ENCODE data around the gene KISS1R. TPM values are rescaled to one million over a fixed set of nuclear protein-coding genes. Genes with fewer than 3 reads are reported as not detected.
"Not testable (repeated sequence)": the region's sequence is repeated elsewhere in the genome, so short reads cannot be mapped to it uniquely, and the experiment has no call there.

The KISS1R gene
- total RNA-seq, 2 donors from 2014 or later: not detected

DNA sequence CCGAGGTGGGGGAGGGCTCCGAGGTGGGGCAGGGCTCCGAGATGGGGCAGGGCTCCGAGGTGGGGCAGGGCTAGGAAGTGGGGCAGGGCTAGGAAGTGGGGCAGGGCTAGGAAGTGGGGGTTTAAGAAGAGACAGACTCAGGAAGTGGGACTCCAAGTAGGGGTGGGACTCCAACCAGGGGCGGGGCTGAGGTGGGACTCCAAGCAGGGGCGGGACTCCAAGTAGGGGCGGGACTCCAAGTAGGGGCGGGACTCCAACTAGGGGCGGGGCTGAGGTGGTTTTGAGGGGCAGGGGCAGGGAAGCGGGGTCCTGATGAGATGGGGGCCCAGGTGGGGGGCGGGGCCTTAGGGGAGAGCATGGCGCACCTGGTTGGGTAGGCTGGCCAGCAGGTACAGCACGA is 44.0 kb upstream of the KISS1R start:
- intact Hi-C loops (cut with DNase I): no loop called here
- Histone ChIP-seq H3K27ac (no peak overlapping the region), H3K27me3 (replicated peaks; ENCODE audit: insufficient read depth) (no peaks in the 10 kb centered on the region), H3K36me3 (peaks cover 0 to 2% of the 10 kb centered on the region in 2 donors), H3K4me3 (no peak overlapping the region), H3K9me3 (no peaks in the 10 kb centered on the region), H3K4me1 (replicated peaks) (no peaks in the 10 kb centered on the region)
- 95% methylated on average over 10 of the region's 13 CpGs for WGBS
- DNase-seq (ENCODE audit: low spot score): no peak
- no peak for TF ChIP-seq POLR2AphosphoS5 (IDR thresholded peaks at IDR 0.05)
- TF ChIP-seq POLR2A (IDR thresholded peaks at IDR 0.05): no peak
- TF ChIP-seq, protein P1, sequence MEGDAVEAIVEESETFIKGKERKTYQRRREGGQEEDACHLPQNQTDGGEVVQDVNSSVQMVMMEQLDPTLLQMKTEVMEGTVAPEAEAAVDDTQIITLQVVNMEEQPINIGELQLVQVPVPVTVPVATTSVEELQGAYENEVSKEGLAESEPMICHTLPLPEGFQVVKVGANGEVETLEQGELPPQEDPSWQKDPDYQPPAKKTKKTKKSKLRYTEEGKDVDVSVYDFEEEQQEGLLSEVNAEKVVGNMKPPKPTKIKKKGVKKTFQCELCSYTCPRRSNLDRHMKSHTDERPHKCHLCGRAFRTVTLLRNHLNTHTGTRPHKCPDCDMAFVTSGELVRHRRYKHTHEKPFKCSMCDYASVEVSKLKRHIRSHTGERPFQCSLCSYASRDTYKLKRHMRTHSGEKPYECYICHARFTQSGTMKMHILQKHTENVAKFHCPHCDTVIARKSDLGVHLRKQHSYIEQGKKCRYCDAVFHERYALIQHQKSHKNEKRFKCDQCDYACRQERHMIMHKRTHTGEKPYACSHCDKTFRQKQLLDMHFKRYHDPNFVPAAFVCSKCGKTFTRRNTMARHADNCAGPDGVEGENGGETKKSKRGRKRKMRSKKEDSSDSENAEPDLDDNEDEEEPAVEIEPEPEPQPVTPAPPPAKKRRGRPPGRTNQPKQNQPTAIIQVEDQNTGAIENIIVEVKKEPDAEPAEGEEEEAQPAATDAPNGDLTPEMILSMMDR (IDR thresholded peaks at IDR 0.05): no peak

DNA sequence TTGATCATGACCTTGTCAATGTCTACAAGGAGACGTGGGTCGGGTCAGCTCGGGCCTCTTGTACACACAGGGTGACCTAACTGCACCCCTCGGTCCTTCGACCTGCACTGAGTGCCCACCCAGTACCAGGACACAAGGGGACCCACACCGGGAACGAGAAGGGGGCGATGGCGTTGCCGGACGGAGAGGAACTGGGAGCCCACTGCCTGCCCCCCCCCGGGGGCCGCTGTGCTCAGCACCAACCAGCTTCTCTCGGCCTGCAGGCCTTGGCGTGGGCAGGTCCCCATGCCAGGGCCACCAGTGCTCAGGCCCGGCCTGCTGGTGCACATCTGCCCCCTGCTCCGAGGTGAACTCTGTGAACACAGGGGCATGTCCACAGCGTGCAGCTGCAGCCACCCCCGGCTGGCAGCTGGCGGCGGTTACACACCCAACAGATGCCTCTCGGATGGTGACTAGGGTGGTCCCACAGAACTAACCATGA is 43.5 kb upstream of the KISS1R start:
- Histone ChIP-seq H3K4me3 (no peak overlapping the region), H3K36me3 (peaks cover 0 to 2% of the 10 kb centered on the region in 2 donors), H3K4me1 (replicated peaks) (no peaks in the 10 kb centered on the region), H3K9me3 (no peaks in the 10 kb centered on the region), H3K27me3 (replicated peaks; ENCODE audit: insufficient read depth) (no peaks in the 10 kb centered on the region), H3K27ac (no peak overlapping the region)
- WGBS: 95% methylated on average over 22 of the region's 22 CpGs
- TF ChIP-seq POLR2AphosphoS5 (IDR thresholded peaks at IDR 0.05): no peak
- TF ChIP-seq, protein P1 (IDR thresholded peaks at IDR 0.05): no peak
- no peak for TF ChIP-seq POLR2A (IDR thresholded peaks at IDR 0.05)
- intact Hi-C loops (cut with DNase I): no loop called here
- DNase-seq (ENCODE audit: low spot score): no peak

DNA sequence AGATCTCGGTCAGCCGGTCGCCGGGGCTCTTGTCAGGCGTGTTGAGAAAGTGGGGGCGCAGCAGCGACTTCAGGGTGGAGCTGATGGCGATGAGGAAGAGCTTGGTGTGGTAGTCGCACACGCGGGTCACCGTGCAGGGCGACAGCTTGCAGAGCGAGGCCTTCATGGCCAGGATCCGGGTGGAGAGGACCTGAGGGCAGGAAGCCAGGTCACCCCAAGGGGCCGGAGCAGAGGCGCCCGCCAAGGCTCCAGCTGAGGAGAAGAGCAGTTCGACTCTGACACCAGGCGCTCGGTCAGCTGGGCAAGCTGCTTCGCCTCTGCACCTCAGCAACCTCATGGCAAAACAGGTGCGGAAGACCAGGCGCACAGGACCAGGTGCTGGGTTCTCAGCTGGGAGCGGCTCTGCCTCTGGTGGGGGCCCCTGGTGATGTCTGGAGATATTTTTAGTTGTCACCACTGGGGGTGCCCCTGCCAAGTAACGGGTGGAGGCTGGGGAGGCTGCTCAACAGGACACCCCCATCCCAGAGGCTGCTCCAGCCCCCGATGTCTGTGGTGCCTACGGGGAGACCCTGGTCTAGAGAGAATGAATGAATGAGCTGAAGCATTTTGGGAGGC is 41.8 kb upstream of the KISS1R start:
- no peak for DNase-seq (ENCODE audit: low spot score)
- intact Hi-C loops (cut with DNase I): no loop called here
- TF ChIP-seq POLR2A (IDR thresholded peaks at IDR 0.05): no peak
- TF ChIP-seq, protein P1 (IDR thresholded peaks at IDR 0.05): no peak
- TF ChIP-seq POLR2AphosphoS5 (IDR thresholded peaks at IDR 0.05): no peak
- Histone ChIP-seq H3K9me3 (no peaks in the 10 kb centered on the region), H3K27me3 (replicated peaks; ENCODE audit: insufficient read depth) (no peaks in the 10 kb centered on the region), H3K36me3 (peaks cover 8 to 10% of the 10 kb centered on the region in 2 donors), H3K4me3 (no peak overlapping the region), H3K4me1 (replicated peaks) (no peaks in the 10 kb centered on the region), H3K27ac (no peak overlapping the region)
- WGBS: 92% methylated on average over 28 of the region's 28 CpGs

DNA sequence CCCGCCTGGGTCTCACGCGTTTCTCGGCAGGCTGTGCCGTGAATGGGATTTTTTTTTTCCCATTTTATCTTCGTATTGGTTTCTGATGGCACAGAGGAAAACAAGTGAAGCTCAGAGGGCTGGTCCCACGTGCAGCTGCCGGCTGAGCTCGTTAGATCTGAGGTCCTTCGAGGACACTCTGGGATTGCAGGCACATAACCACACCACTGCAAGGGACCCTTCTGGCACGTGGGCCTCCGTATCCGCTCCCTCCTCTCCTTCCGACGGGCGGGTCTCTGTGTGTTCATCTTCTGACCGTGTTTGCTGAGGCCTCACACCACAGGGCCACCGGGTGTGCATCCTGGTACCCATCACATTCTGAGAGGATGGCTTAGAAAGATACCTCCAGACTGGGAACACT is 41.0 kb upstream of the KISS1R start:
- intact Hi-C loops (cut with DNase I): no loop called here
- DNase-seq (ENCODE audit: low spot score): no peak
- 73% methylated on average over 18 of the region's 18 CpGs for WGBS
- no peaks in the 10 kb centered on the region for H3K4me1 ChIP-seq (replicated peaks)
- no peaks in the 10 kb centered on the region for H3K9me3 ChIP-seq
- H3K27ac ChIP-seq: no peak overlapping the region
- no peaks in the 10 kb centered on the region for H3K27me3 ChIP-seq (replicated peaks; ENCODE audit: insufficient read depth)
- no peak overlapping the region for H3K4me3 ChIP-seq
- TF ChIP-seq POLR2AphosphoS5 (IDR thresholded peaks at IDR 0.05) (no peak), POLR2A (IDR thresholded peaks at IDR 0.05) (no peak)
- TF ChIP-seq, protein P1 (IDR thresholded peaks at IDR 0.05): no peak
- H3K36me3 ChIP-seq: peaks cover 8 to 12% of the 10 kb centered on the region in 2 donors

DNA sequence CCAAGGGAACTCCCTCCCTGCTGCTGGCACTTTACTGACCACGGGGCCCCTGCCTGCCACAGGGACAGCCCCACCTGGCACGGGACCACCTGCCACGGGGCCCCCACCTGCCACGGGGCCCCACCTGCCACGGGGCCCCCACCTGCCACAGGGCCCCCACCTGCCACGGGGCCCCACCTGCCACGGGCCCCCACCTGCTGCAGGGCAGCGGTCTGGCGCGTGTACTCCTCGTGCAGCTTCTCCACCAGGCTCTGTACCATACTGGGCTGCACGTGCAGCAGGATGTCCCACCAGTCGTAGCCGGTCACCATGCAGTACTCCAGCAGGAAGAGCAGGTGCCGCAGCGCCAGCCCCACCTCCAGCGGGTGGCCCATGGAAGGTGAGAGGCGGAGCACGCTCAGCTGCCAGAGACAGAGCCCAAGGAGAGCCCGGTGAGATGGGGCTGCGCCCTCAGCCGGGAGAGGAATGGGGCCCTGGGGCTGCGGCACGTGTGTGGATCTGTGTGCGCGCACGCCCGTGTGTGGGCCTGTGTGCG is 40.3 kb upstream of the KISS1R start:
- intact Hi-C loops (cut with DNase I): no loop called here
- no peaks in the 10 kb centered on the region for H3K27me3 ChIP-seq (replicated peaks; ENCODE audit: insufficient read depth)
- WGBS: 88% methylated on average over 29 of the region's 29 CpGs
- no peak overlapping the region for H3K4me3 ChIP-seq
- H3K36me3 ChIP-seq: peaks cover 8 to 18% of the 10 kb centered on the region in 2 donors
- TF ChIP-seq, protein P1 (IDR thresholded peaks at IDR 0.05): no peak
- TF ChIP-seq POLR2AphosphoS5 (IDR thresholded peaks at IDR 0.05) (no peak), POLR2A (IDR thresholded peaks at IDR 0.05) (no peak)
- DNase-seq (ENCODE audit: low spot score): no peak
- H3K4me1 ChIP-seq (replicated peaks): no peaks in the 10 kb centered on the region
- H3K9me3 ChIP-seq: no peaks in the 10 kb centered on the region
- no peak overlapping the region for H3K27ac ChIP-seq

DNA sequence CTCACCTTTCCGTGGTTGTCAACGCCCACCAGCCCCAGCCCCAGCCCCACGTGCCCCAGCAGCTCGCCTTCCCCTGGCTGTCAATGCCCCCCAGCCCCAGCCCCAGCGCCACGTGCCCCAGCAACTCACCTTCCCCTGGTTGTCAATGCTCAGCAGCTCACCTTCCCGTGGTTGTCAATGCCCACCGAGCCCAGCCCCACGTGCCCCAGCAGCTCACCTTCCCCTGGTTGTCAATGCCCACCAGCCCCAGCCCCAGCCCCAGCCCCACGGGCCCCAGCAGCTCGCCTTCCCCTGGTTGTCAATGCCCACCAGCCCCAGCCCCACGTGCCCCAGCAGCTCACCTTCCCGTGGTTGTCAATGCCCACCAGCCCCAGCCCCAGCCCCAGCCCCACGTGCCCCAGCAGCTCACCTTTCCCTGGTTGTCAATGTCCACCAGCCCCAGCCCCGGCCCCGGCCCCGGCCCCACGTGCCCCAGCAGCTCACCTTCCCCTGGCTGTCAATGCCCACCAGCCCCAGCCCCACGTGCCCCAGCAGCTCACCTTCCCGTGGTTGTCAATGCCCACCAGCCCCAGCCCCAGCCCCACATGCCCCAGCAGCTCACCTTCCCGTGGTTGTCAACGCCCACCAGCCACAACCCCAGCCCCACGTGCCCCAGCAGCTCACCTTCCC is 39.0 kb upstream of the KISS1R start:
- H3K36me3 ChIP-seq: peaks cover 12 to 18% of the 10 kb centered on the region in 2 donors
- H3K27me3 ChIP-seq (replicated peaks; ENCODE audit: insufficient read depth); DNase-seq (ENCODE audit: low spot score); H3K27ac ChIP-seq; H3K4me1 ChIP-seq (replicated peaks); H3K4me3 ChIP-seq; H3K9me3 ChIP-seq; intact Hi-C loops (cut with DNase I): not testable (repeated sequence)
- WGBS: 84% methylated on average over 20 of the region's 23 CpGs
